ENCODE results near the gene MPRIP. TPM values are rescaled to one million over a fixed set of nuclear protein-coding genes. Genes with fewer than 3 reads are reported as not detected.

Gene MPRIP
- total RNA-seq, 4 donors from 2014 or later, result 122 to 207 (median 145) TPM

- Histone ChIP-seq H3K4me1 (peaks cover 20% of the 10 kb centered on the region), H3K27me3 (no peaks in the 10 kb centered on the region), H3K9me3 (no peaks in the 10 kb centered on the region), H3K27ac (no peak overlapping the region), H3K4me3 (no peak overlapping the region), H3K36me3 (peaks cover 53% of the 10 kb centered on the region)
- 94% methylated on average over 8 of the region's 11 CpGs for WGBS
- TF ChIP-seq POLR2AphosphoS5 (IDR thresholded peaks at IDR 0.05) (no peak), CTCF (IDR thresholded peaks at IDR 0.05) (no peak), POLR2A (IDR thresholded peaks at IDR 0.05) (no peak), EP300 (IDR thresholded peaks at IDR 0.05) (no peak)
- DNase-seq (ENCODE audit: low spot score in 2 of 2), result no peak
These were observed 85.6 kb downstream of the MPRIP start for GRCh38 chr17:17127730-17128291.

GRCh38 chr17:17128476-17129075 is 86.3 kb downstream of the MPRIP start:
- Histone ChIP-seq H3K9me3 (no peaks in the 10 kb centered on the region), H3K4me3 (no peak overlapping the region), H3K4me1 (peaks cover 20% of the 10 kb centered on the region), H3K27ac (no peak overlapping the region), H3K36me3 (peaks cover 61% of the 10 kb centered on the region), H3K27me3 (no peaks in the 10 kb centered on the region)
- TF ChIP-seq CTCF (IDR thresholded peaks at IDR 0.05) (no peak), POLR2A (IDR thresholded peaks at IDR 0.05) (no peak), POLR2AphosphoS5 (IDR thresholded peaks at IDR 0.05) (no peak), EP300 (IDR thresholded peaks at IDR 0.05) (no peak)
- DNase-seq (ENCODE audit: low spot score in 2 of 2), result no peak
- 86% methylated on average over 14 of the region's 14 CpGs for WGBS

- H3K36me3 ChIP-seq, result peaks cover 70% of the 10 kb centered on the region
These were observed 87.2 kb downstream of the MPRIP start for GRCh38 chr17:17129466-17129865.

GRCh38 chr17:17130077-17130844 is 88.0 kb downstream of the MPRIP start:
- 82% methylated on average over 12 of the region's 12 CpGs for WGBS
- no peak for DNase-seq (ENCODE audit: low spot score in 2 of 2)
- Histone ChIP-seq H3K9me3 (no peaks in the 10 kb centered on the region), H3K27ac (no peak overlapping the region), H3K27me3 (no peaks in the 10 kb centered on the region), H3K4me1 (peaks cover 16% of the 10 kb centered on the region), H3K36me3 (peaks cover 78% of the 10 kb centered on the region), H3K4me3 (no peak overlapping the region)
- no peak for TF ChIP-seq POLR2A (IDR thresholded peaks at IDR 0.05)
- TF ChIP-seq EP300 (IDR thresholded peaks at IDR 0.05), result no peak
- no peak for TF ChIP-seq POLR2AphosphoS5 (IDR thresholded peaks at IDR 0.05)

More at GRCh38 chr17:17129466-17129865, 87.2 kb downstream of the MPRIP start:
- TF ChIP-seq POLR2A (IDR thresholded peaks at IDR 0.05), result no peak
- no peak for TF ChIP-seq CTCF (IDR thresholded peaks at IDR 0.05)
- TF ChIP-seq EP300 (IDR thresholded peaks at IDR 0.05), result no peak
- no peak for TF ChIP-seq POLR2AphosphoS5 (IDR thresholded peaks at IDR 0.05)
- no peak overlapping the region for H3K4me3 ChIP-seq
- WGBS, result 67% methylated on average over 1 of the region's 4 CpGs
- H3K27ac ChIP-seq, result no peak overlapping the region
- no peaks in the 10 kb centered on the region for H3K9me3 ChIP-seq
- H3K27me3 ChIP-seq, result no peaks in the 10 kb centered on the region
- peaks cover 20% of the 10 kb centered on the region for H3K4me1 ChIP-seq
- DNase-seq (ENCODE audit: low spot score in 2 of 2), result no peak

- H3K27ac ChIP-seq, result no peak overlapping the region
- H3K9me3 ChIP-seq, result no peaks in the 10 kb centered on the region
- H3K36me3 ChIP-seq, result peaks cover 89% of the 10 kb centered on the region
- peaks cover 12% of the 10 kb centered on the region for H3K4me1 ChIP-seq
- WGBS, result 88% methylated on average over 3 of the region's 4 CpGs
- no peaks in the 10 kb centered on the region for H3K27me3 ChIP-seq
- TF ChIP-seq EP300 (IDR thresholded peaks at IDR 0.05) (no peak), POLR2A (IDR thresholded peaks at IDR 0.05) (no peak), CTCF (IDR thresholded peaks at IDR 0.05) (no peak), POLR2AphosphoS5 (IDR thresholded peaks at IDR 0.05) (no peak)
- no peak for DNase-seq (ENCODE audit: low spot score in 2 of 2)
- H3K4me3 ChIP-seq, result no peak overlapping the region
These were observed 89.6 kb downstream of the MPRIP start for GRCh38 chr17:17131839-17132238.
